Keratinocyte (primary cell): ENCODE data around the gene TLR4. TPM values are rescaled to one million over a fixed set of nuclear protein-coding genes. Genes with fewer than 3 reads are reported as not detected.

Experiments used
- DNase-seq: peaks from one replicate; pipeline ENCODE4 v3.0.0-alpha.2; 2011; ENCODE audit warnings: low read depth, missing footprints, low spot score
- FAIRE-seq: peaks from 2 replicates; lab custom pipeline; 2011; peaks lifted over from hg19 to GRCh38; lab: Jason Lieb, UNC
- H2AFZ ChIP-seq: 2 replicates; pipeline ENCODE4 v1.6.0; 2012; ENCODE audit warnings: low read length, control low read depth, inconsistent platforms; ENCODE audit not compliant: control insufficient read depth
- H3K27ac ChIP-seq: 2 replicates; pipeline ENCODE4 v1.5.1; 2011; ENCODE audit warnings: low read length; ENCODE audit not compliant: control insufficient read depth, insufficient read depth
- H3K27me3 ChIP-seq: 3 replicates; pipeline ENCODE4 v1.6.0; 2011; ENCODE audit warnings: low read length; ENCODE audit not compliant: control insufficient read depth, insufficient read depth; ENCODE audit errors: extremely low read depth
- H3K36me3 ChIP-seq, 2 experiments: 2 replicates in 1 of 2; 3 replicates in 1 of 2; pipeline ENCODE4 v1.5.1; 2011; ENCODE audit warnings: low read length in 2 of 2, mild to moderate bottlenecking in 1 of 2; ENCODE audit not compliant: control insufficient read depth in 2 of 2, insufficient read depth in 2 of 2; ENCODE audit errors: extremely low read depth in 1 of 2
- H3K4me1 ChIP-seq: 3 replicates; pipeline ENCODE4 v1.5.1; 2011; ENCODE audit warnings: low read length; ENCODE audit not compliant: control insufficient read depth, insufficient read depth; ENCODE audit errors: extremely low read depth
- H3K4me2 ChIP-seq: 3 replicates; pipeline ENCODE4 v1.6.0; 2011; ENCODE audit warnings: low read depth, low read length; ENCODE audit not compliant: control insufficient read depth, insufficient read depth; ENCODE audit errors: extremely low read depth
- H3K4me3 ChIP-seq, 3 experiments: fragments of 200-600 bp in 1 of 3; sonication (generic) in 1 of 3; 2 replicates in 2 of 3; 3 replicates in 1 of 3; pipeline ENCODE4 v1.5.1; 2011 to 2016; ENCODE audit warnings: low read length in 3 of 3, mild to moderate bottlenecking in 3 of 3, control low read depth in 2 of 3, inconsistent platforms in 1 of 3, low read depth in 1 of 3, mixed read lengths in 1 of 3, mixed run types in 1 of 3, moderate library complexity in 1 of 3; ENCODE audit not compliant: control insufficient read depth in 2 of 3, insufficient read depth in 2 of 3; ENCODE audit errors: extremely low read depth in 1 of 3
- H3K79me2 ChIP-seq: 2 replicates; pipeline ENCODE4 v1.6.0; 2012; ENCODE audit warnings: low read length; ENCODE audit not compliant: control insufficient read depth, insufficient read depth
- H3K9ac ChIP-seq: 3 replicates; pipeline ENCODE4 v1.6.0; 2011; ENCODE audit warnings: low read length; ENCODE audit not compliant: control insufficient read depth, insufficient read depth; ENCODE audit errors: extremely low read depth
- H3K9me1 ChIP-seq: 3 replicates; pipeline ENCODE4 v1.6.0; 2011; ENCODE audit warnings: low read length; ENCODE audit not compliant: control insufficient read depth, insufficient read depth; ENCODE audit errors: extremely low read depth
- H3K9me3 ChIP-seq: 2 replicates; pipeline ENCODE4 v1.5.1; 2012; ENCODE audit warnings: low read depth, low read length; ENCODE audit not compliant: control insufficient read depth
- H4K20me1 ChIP-seq: 3 replicates; pipeline ENCODE4 v1.6.0; 2011; ENCODE audit warnings: low read length; ENCODE audit not compliant: control insufficient read depth, insufficient read depth; ENCODE audit errors: extremely low read depth
- CTCF ChIP-seq, 3 experiments: IDR thresholded peaks in 1 of 3; conservative IDR thresholded peaks in 1 of 3; optimal IDR thresholded peaks in 1 of 3; 2 replicates in 2 of 3; 3 replicates in 1 of 3; pipeline versions ENCODE3 to v1.5.1; 2011; ENCODE audit warnings: low read length in 3 of 3, mild to moderate bottlenecking in 3 of 3, moderate library complexity in 2 of 3, control low read depth in 1 of 3, inconsistent platforms in 1 of 3; ENCODE audit not compliant: insufficient read depth in 2 of 3; ENCODE audit errors: extremely low read depth in 1 of 3
- EZH2 ChIP-seq: IDR thresholded peaks from one replicate; pipeline ENCODE4 v1.6.1; 2012; ENCODE audit warnings: inconsistent platforms, mild to moderate bottlenecking, low read length, moderate library complexity
- dilution Hi-C: fragments of 300-500 bp; cut with MboI; formaldehyde crosslinking; loops from one replicate; pipeline ENCODE4 v1.7.0; 2020; ENCODE audit warnings: low sequenced_read_pairs; ENCODE audit not compliant: extremely low pct_ligation_motif_present
- polyA plus RNA-seq, 5 experiments: library from polyadenylated mRNA; depleted of rRNA in 3 of 5; stranded (reverse) in 3 of 5; stranded (forward) in 1 of 5; unstranded in 1 of 5; fragments of >200 nt; gene quantifications; 1 replicate in 1 of 5; 2 replicates in 3 of 5; 3 replicates in 1 of 5; pipeline versions ENCODE4 v1.2.1 to v1.2.3, GENCODE V29; 2011 to 2012; ENCODE audit warnings: missing spikeins in 2 of 5, low read depth in 1 of 5, low replicate concordance in 1 of 5

Gene TLR4
- polyA plus RNA-seq, 1 donor (not counting 4 experiments of a cell fraction or from before 2014, with no cell fraction given): 0.09 TPM

- Histone ChIP-seq H3K9me3 (no peaks in the 10 kb centered on the region), H4K20me1 (no peaks in the 10 kb centered on the region), H3K9me1 (no peaks in the 10 kb centered on the region), H3K4me3 (no peak overlapping the region), H3K9ac (no peak overlapping the region), H3K27ac (no peak overlapping the region), H3K79me2 (no peaks in the 10 kb centered on the region), H3K27me3 (no peaks in the 10 kb centered on the region), H3K4me2 (no peak overlapping the region), H3K36me3 (no peaks in the 10 kb centered on the region), H2AFZ (no peak overlapping the region), H3K4me1 (no peaks in the 10 kb centered on the region)
- DNase-seq: no peak
- dilution Hi-C loops: no loop called here
- FAIRE-seq: no peak
- TF ChIP-seq CTCF (optimal IDR thresholded peaks at IDR 0.05 in 1 of 3, IDR thresholded peaks at IDR 0.05 in 1 of 3, conservative IDR thresholded peaks at IDR 0.05 in 1 of 3; ENCODE audit: extremely low read depth in 1 of 3, insufficient read depth in 2 of 3, low read length in 3 of 3) (no peak), EZH2 (no peak)
Observed at GRCh38 chr9:117734523-117735314, 30.5 kb downstream of the TLR4 start.

GRCh38 chr9:117737721-117738226 is 33.6 kb downstream of the TLR4 start:
- no peak for FAIRE-seq

More at GRCh38 chr9:117737721-117738226, 33.6 kb downstream of the TLR4 start:
- dilution Hi-C loops: no loop called here
- no peak overlapping the region for H3K9ac ChIP-seq
- no peak overlapping the region for H3K27ac ChIP-seq
- H3K4me1 ChIP-seq: no peaks in the 10 kb centered on the region
- H3K4me3 ChIP-seq: no peak overlapping the region
- H3K36me3 ChIP-seq: no peaks in the 10 kb centered on the region
- no peaks in the 10 kb centered on the region for H3K9me1 ChIP-seq
- H3K9me3 ChIP-seq: no peaks in the 10 kb centered on the region
- no peaks in the 10 kb centered on the region for H3K79me2 ChIP-seq
- H4K20me1 ChIP-seq: no peaks in the 10 kb centered on the region
- H2AFZ ChIP-seq: no peak overlapping the region
- no peak overlapping the region for H3K4me2 ChIP-seq
- DNase-seq: no peak
- TF ChIP-seq CTCF (optimal IDR thresholded peaks at IDR 0.05 in 1 of 3, IDR thresholded peaks at IDR 0.05 in 1 of 3, conservative IDR thresholded peaks at IDR 0.05 in 1 of 3; ENCODE audit: extremely low read depth in 1 of 3, insufficient read depth in 2 of 3, low read length in 3 of 3) (no peak), EZH2 (no peak)
- H3K27me3 ChIP-seq: no peaks in the 10 kb centered on the region
